SK-N-SH treated with all-trans-retinoic acid at 6 μM for 48 hours (cell line): ENCODE measurements around the gene DBNDD2.

Source experiments
- ATAC-seq: fragments of 200-7000 bp; cut with Tn5 transposase; 3 replicates; pipeline ENCODE4 v1.9.1; 2020; ENCODE audit warnings: mild to moderate bottlenecking, moderate library complexity
- ARNTL ChIP-seq: fragments of 450-650 bp; formaldehyde crosslinking; IDR thresholded peaks from 2 replicates; pipeline ENCODE4 v1.5.0; 2020; ENCODE audit warnings: low read depth, mild to moderate bottlenecking, moderate library complexity, borderline replicate concordance
- BACH2 ChIP-seq: fragments of 250-450 bp; sonication (Bioruptor Pico); IDR thresholded peaks from 2 replicates; pipeline ENCODE4 v1.9.0; 2021; ENCODE audit warnings: mild to moderate bottlenecking, borderline replicate concordance
- CSDC2 ChIP-seq: fragments of 250-450 bp; sonication (Bioruptor Pico); IDR thresholded peaks from 2 replicates; pipeline ENCODE4 v1.5.0; 2020; ENCODE audit warnings: mild to moderate bottlenecking, moderate library complexity
- GLIS3 ChIP-seq: fragments of 250-450 bp; sonication (Bioruptor Pico); IDR thresholded peaks from 2 replicates; pipeline ENCODE4 v1.5.0; 2020; ENCODE audit warnings: mild to moderate bottlenecking, moderate library complexity
- OSR1 ChIP-seq: fragments of 250-450 bp; sonication (Bioruptor Pico); IDR thresholded peaks from 2 replicates; pipeline ENCODE4 v1.8.0; 2022; ENCODE audit warnings: moderate library complexity, mild to moderate bottlenecking, inconsistent platforms
- PPARA ChIP-seq: fragments of 250-450 bp; sonication (Bioruptor Pico); IDR thresholded peaks from 2 replicates; pipeline ENCODE4 v1.5.0; 2020; ENCODE audit warnings: mild to moderate bottlenecking, borderline replicate concordance
- RARB ChIP-seq: fragments of 250-450 bp; sonication (Bioruptor Pico); IDR thresholded peaks from 2 replicates; pipeline ENCODE4 v1.8.0; 2021; ENCODE audit warnings: mild to moderate bottlenecking, moderate library complexity
- SNAI2 ChIP-seq: fragments of 250-450 bp; sonication (Bioruptor Pico); IDR thresholded peaks from 2 replicates; pipeline ENCODE4 v1.5.0; 2020; ENCODE audit warnings: mild to moderate bottlenecking, moderate library complexity
- TCF4 ChIP-seq: fragments of 250-450 bp; sonication (Bioruptor Pico); IDR thresholded peaks from 2 replicates; pipeline ENCODE4 v1.8.0; 2021; ENCODE audit warnings: mild to moderate bottlenecking, moderate library complexity, borderline replicate concordance
- TOX ChIP-seq: fragments of 250-450 bp; sonication (Bioruptor Pico); IDR thresholded peaks from 2 replicates; pipeline ENCODE4 v1.8.0; 2021; ENCODE audit warnings: mild to moderate bottlenecking, moderate library complexity, borderline replicate concordance
- ZC3H10 ChIP-seq: fragments of 250-450 bp; sonication (Bioruptor Pico); IDR thresholded peaks from 2 replicates; pipeline ENCODE4 v1.5.1; 2021; ENCODE audit warnings: mild to moderate bottlenecking, moderate library complexity
- ZFP3 ChIP-seq: fragments of 250-450 bp; sonication (Bioruptor Pico); IDR thresholded peaks from 2 replicates; pipeline ENCODE4 v1.5.0; 2020; ENCODE audit warnings: mild to moderate bottlenecking, moderate library complexity
- ZNF565 ChIP-seq: fragments of 450-650 bp; formaldehyde crosslinking; conservative IDR thresholded peaks from 2 replicates; pipeline ENCODE4 v1.5.0; 2020; ENCODE audit warnings: low read depth, mild to moderate bottlenecking, moderate library complexity
- ZNF70 ChIP-seq: fragments of 450-650 bp; formaldehyde crosslinking; IDR thresholded peaks from 2 replicates; pipeline ENCODE4 v1.5.0; 2020; ENCODE audit warnings: mild to moderate bottlenecking, moderate library complexity
- ZNF8 ChIP-seq: fragments of 450-650 bp; formaldehyde crosslinking; IDR thresholded peaks from 2 replicates; pipeline ENCODE4 v1.5.0; 2020; ENCODE audit warnings: mild to moderate bottlenecking, moderate library complexity
- TF ChIP-seq, protein P1 (sequence below): fragments of 250-450 bp; sonication (Bioruptor Pico); IDR thresholded peaks from 2 replicates; pipeline ENCODE4 v1.5.1; 2020; ENCODE audit warnings: low read depth, mild to moderate bottlenecking, moderate library complexity
- TF ChIP-seq, protein P2 (sequence below): fragments of 250-450 bp; sonication (Bioruptor Pico); IDR thresholded peaks from 2 replicates; pipeline ENCODE4 v1.5.0; 2020; ENCODE audit warnings: mild to moderate bottlenecking, moderate library complexity
- TF ChIP-seq, protein P3 (sequence below): fragments of 250-450 bp; sonication (Bioruptor Pico); IDR thresholded peaks from 2 replicates; pipeline ENCODE4 v1.8.0; 2021; ENCODE audit warnings: low read depth, mild to moderate bottlenecking, moderate library complexity, borderline replicate concordance
- TF ChIP-seq, protein P4 (sequence below): fragments of 250-450 bp; sonication (Bioruptor Pico); IDR thresholded peaks from 2 replicates; pipeline ENCODE4 v1.8.0; 2020; ENCODE audit warnings: mild to moderate bottlenecking, moderate library complexity, borderline replicate concordance

The DBNDD2 gene

DNA sequence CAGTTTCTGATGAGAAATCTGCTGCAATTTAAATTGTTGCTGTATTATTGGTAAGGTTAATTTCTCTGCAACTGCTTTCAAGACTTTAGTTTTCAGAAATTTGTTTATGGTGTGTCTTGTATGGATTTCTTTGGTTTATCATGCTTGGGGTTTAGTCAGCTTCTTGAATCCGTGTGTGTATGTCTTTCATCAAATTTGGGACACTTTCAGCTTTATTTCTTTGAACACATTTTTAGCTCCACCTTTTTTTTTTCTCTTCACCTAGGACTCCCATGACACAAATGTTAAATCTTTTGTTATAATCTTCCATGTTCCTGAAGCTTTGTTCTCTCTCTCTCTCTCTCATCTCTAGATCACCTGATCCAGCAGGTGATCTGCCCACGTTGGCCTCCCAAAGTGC lies 16.5 kb upstream of the DBNDD2 start:
- TF ChIP-seq ZNF565 (CRISPR knock-in tag) (no peak), ARNTL (CRISPR knock-in tag) (no peak), ZFP3 (CRISPR knock-in tag) (no peak), TCF4 (CRISPR knock-in tag) (no peak)
- TF ChIP-seq, protein P1, sequence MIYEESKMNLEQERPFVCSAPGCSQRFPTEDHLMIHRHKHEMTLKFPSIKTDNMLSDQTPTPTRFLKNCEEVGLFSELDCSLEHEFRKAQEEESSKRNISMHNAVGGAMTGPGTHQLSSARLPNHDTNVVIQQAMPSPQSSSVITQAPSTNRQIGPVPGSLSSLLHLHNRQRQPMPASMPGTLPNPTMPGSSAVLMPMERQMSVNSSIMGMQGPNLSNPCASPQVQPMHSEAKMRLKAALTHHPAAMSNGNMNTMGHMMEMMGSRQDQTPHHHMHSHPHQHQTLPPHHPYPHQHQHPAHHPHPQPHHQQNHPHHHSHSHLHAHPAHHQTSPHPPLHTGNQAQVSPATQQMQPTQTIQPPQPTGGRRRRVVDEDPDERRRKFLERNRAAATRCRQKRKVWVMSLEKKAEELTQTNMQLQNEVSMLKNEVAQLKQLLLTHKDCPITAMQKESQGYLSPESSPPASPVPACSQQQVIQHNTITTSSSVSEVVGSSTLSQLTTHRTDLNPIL (CRISPR knock-in tag) = no peak
- ATAC-seq = no peak

DNA sequence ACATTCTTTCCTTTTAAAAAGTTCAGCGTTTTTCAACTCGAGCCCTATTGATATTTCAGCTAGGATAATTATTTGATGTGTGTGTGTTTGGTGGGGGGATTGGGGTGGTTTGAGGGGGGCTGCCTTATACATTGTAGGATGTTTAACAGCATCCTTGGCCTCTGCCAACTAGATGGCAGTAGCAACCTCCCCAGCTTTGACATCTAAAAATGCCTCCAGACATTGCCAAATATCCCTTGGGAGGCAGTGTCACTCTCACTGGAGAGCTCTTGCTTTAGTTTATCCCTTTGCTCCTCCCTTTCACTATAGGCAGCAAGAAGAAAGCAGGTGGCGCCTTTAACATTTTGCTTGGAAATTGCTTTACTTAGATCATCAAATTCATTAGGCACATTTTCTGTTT lies 15.4 kb upstream of the DBNDD2 start:
- TF ChIP-seq PPARA (CRISPR knock-in tag) = no peak
- TF ChIP-seq, protein P2, sequence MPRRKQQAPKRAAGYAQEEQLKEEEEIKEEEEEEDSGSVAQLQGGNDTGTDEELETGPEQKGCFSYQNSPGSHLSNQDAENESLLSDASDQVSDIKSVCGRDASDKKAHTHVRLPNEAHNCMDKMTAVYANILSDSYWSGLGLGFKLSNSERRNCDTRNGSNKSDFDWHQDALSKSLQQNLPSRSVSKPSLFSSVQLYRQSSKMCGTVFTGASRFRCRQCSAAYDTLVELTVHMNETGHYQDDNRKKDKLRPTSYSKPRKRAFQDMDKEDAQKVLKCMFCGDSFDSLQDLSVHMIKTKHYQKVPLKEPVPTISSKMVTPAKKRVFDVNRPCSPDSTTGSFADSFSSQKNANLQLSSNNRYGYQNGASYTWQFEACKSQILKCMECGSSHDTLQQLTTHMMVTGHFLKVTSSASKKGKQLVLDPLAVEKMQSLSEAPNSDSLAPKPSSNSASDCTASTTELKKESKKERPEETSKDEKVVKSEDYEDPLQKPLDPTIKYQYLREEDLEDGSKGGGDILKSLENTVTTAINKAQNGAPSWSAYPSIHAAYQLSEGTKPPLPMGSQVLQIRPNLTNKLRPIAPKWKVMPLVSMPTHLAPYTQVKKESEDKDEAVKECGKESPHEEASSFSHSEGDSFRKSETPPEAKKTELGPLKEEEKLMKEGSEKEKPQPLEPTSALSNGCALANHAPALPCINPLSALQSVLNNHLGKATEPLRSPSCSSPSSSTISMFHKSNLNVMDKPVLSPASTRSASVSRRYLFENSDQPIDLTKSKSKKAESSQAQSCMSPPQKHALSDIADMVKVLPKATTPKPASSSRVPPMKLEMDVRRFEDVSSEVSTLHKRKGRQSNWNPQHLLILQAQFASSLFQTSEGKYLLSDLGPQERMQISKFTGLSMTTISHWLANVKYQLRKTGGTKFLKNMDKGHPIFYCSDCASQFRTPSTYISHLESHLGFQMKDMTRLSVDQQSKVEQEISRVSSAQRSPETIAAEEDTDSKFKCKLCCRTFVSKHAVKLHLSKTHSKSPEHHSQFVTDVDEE (CRISPR knock-in tag) = no peak
- TF ChIP-seq BACH2 (CRISPR knock-in tag) = no peak
- no peak for TF ChIP-seq CSDC2
- TF ChIP-seq OSR1 = no peak
- no peak for TF ChIP-seq ZC3H10 (CRISPR knock-in tag)
- TF ChIP-seq ZNF70 (CRISPR knock-in tag) = no peak
- no peak for TF ChIP-seq ZNF565 (CRISPR knock-in tag)
- no peak for TF ChIP-seq TOX (CRISPR knock-in tag)
- TF ChIP-seq ARNTL (CRISPR knock-in tag) = no peak
- no peak for ATAC-seq

DNA sequence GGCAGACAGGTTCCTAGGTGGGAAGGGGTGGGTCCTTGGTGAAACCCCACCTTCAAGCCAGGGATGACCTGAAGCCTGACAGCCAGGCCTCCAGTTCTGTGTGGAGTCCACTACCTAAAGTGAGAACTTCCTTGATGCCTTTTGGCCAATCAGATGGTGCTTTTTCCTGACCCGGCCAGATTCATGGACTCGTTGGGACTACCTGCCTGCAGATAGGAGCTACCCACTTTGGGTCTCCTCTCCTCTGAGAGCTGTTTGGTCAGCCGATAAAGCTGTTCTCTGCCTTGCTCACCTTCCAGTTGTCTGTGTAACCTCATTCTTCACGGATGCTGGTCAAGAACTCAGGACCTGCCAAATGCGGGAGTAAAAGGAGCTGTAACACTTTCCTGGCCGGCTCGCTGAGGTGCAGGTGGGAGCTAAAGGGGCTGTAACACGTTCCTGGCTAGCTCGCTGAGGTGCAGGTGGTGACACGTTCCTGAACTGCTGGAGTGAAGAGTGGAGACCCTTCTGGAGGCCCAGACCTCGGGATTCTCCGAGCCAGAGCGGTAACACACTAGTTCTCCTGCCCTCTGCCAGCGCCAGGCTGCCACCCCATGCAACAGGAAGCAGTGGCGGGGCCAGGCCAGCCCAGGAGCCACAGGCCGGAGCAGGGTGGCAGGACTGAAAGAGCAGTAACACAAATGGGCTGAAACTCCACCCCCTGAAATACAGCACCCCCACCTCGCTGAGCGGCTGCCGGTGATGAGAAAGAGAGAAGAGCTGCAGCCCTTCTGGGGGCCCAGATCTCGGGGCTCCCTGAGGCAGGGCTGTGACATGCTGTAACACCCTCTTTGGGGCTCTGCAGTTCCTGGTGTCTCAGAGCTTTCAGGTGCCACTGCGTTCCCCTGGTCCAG lies 13.6 kb upstream of the DBNDD2 start:
- no peak for ATAC-seq

DNA sequence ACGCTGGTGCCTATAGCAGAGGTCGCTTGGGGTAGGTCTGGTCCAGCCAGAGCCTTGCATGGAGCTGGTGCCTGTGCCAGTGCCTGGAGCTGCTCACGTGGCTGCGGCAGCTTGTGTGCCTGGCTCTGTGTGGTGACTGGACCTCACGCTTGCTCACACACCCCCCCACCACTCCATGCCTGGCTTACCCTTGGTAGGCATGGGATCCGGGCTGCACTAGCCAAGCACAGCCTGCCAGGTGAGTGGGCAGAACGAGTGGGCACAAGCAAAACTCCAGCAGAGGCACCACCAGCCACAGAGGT lies 13.0 kb upstream of the DBNDD2 start:
- no peak for ATAC-seq
- TF ChIP-seq PPARA (CRISPR knock-in tag) = no peak
- no peak for TF ChIP-seq ZNF70 (CRISPR knock-in tag)
- TF ChIP-seq GLIS3 = no peak
- no peak for TF ChIP-seq SNAI2 (CRISPR knock-in tag)
- TF ChIP-seq OSR1 = no peak
- TF ChIP-seq, protein P2 (CRISPR knock-in tag) = no peak
- TF ChIP-seq RARB (CRISPR knock-in tag) = no peak
- TF ChIP-seq, protein P3, sequence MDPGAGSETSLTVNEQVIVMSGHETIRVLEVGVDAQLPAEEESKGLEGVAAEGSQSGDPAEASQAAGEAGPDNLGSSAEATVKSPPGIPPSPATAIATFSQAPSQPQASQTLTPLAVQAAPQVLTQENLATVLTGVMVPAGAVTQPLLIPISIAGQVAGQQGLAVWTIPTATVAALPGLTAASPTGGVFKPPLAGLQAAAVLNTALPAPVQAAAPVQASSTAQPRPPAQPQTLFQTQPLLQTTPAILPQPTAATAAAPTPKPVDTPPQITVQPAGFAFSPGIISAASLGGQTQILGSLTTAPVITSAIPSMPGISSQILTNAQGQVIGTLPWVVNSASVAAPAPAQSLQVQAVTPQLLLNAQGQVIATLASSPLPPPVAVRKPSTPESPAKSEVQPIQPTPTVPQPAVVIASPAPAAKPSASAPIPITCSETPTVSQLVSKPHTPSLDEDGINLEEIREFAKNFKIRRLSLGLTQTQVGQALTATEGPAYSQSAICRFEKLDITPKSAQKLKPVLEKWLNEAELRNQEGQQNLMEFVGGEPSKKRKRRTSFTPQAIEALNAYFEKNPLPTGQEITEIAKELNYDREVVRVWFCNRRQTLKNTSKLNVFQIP (CRISPR knock-in tag) = no peak
- no peak for TF ChIP-seq BACH2 (CRISPR knock-in tag)
- TF ChIP-seq TOX (CRISPR knock-in tag) = no peak
- TF ChIP-seq TCF4 (CRISPR knock-in tag) = no peak
- TF ChIP-seq, protein P4, sequence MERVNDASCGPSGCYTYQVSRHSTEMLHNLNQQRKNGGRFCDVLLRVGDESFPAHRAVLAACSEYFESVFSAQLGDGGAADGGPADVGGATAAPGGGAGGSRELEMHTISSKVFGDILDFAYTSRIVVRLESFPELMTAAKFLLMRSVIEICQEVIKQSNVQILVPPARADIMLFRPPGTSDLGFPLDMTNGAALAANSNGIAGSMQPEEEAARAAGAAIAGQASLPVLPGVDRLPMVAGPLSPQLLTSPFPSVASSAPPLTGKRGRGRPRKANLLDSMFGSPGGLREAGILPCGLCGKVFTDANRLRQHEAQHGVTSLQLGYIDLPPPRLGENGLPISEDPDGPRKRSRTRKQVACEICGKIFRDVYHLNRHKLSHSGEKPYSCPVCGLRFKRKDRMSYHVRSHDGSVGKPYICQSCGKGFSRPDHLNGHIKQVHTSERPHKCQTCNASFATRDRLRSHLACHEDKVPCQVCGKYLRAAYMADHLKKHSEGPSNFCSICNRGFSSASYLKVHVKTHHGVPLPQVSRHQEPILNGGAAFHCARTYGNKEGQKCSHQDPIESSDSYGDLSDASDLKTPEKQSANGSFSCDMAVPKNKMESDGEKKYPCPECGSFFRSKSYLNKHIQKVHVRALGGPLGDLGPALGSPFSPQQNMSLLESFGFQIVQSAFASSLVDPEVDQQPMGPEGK (CRISPR knock-in tag) = no peak
- TF ChIP-seq ZNF8 (CRISPR knock-in tag) = no peak
- no peak for TF ChIP-seq ZFP3 (CRISPR knock-in tag)
- TF ChIP-seq ZNF565 (CRISPR knock-in tag) = no peak

More for the DNA sequence above, 13.6 kb upstream of the DBNDD2 start:
- TF ChIP-seq, protein P3 (CRISPR knock-in tag) = no peak
- no peak for TF ChIP-seq GLIS3
